ENCODE measurements around the gene GPC6.

DNA sequence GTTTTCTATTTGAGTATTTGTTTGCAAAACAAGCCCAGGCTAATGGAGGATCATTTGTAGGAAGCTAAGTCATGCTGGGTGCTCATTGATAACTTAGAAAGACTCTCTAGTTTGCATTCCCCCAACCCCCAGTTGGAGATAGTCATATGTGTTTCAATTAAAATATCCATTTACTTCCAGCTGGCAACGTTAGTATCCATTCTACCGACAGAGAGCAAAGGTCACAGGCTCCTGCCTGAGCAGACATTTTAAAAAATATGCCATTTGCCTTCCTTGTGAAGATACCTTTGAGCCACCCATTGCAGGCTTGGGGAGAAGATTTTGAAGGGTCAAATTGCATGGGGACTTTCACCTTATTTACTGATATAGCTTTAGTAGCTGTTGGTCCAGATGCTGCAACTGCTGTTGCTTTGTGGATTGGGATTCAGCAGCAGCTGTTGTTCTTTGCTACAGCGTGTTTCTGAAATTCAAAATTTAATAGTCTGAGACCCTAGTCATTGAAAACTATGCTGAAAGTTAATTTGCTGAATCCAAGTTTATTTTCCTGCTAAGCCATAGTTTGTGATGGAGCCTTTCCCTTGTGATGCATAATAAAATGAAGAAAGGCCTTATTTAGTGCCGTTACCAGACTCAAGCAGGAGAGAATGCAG lies 335.1 kb downstream of the GPC6 start:
- no peak for TF ChIP-seq EZH2 (IDR thresholded peaks at IDR 0.05; ENCODE audit: low read length)
- TF ChIP-seq, protein P1, sequence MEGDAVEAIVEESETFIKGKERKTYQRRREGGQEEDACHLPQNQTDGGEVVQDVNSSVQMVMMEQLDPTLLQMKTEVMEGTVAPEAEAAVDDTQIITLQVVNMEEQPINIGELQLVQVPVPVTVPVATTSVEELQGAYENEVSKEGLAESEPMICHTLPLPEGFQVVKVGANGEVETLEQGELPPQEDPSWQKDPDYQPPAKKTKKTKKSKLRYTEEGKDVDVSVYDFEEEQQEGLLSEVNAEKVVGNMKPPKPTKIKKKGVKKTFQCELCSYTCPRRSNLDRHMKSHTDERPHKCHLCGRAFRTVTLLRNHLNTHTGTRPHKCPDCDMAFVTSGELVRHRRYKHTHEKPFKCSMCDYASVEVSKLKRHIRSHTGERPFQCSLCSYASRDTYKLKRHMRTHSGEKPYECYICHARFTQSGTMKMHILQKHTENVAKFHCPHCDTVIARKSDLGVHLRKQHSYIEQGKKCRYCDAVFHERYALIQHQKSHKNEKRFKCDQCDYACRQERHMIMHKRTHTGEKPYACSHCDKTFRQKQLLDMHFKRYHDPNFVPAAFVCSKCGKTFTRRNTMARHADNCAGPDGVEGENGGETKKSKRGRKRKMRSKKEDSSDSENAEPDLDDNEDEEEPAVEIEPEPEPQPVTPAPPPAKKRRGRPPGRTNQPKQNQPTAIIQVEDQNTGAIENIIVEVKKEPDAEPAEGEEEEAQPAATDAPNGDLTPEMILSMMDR (optimal IDR thresholded peaks at IDR 0.05 in 1 of 3, IDR thresholded peaks at IDR 0.05 in 1 of 3, conservative IDR thresholded peaks at IDR 0.05 in 1 of 3; ENCODE audit: extremely low read depth in 1 of 3, insufficient read depth in 2 of 3, low read length in 3 of 3) = no peak

Measured in keratinocyte (primary cell).